Measurements from ENCODE around the gene TBATA. TPM values are rescaled to one million over a fixed set of nuclear protein-coding genes. Genes with fewer than 3 reads are reported as not detected.
A peak's percentile ranks its signal among the peaks of the same experiment; 100 is the strongest.

The TBATA gene
- polyA plus RNA-seq, 3 donors, result not detected

GRCh38 chr10:70786799-70787415 lies 1.7 kb upstream of the TBATA start:
- Histone ChIP-seq H3K4me1 (ENCODE audit: control insufficient read depth in 1 of 2, insufficient read depth in 2 of 2, low read length in 2 of 2) (peaks cover 14 to 17% of the 10 kb centered on the region in 2 donors), H3K4me2 (replicated peaks; ENCODE audit: extremely low read depth, low read length, poor library complexity, severe bottlenecking) (no peak overlapping the region), H3K4me3 (replicated peaks in 1 of 3; ENCODE audit: low read depth in 2 of 3, low read length in 3 of 3) (no peak overlapping the region), H4K20me1 (ENCODE audit: insufficient read depth, low read length) (no peaks in the 10 kb centered on the region), H3K36me3 (replicated peaks in 1 of 2; ENCODE audit: control insufficient read depth in 1 of 2, insufficient read depth in 2 of 2, low read length in 2 of 2) (no peaks in the 10 kb centered on the region), H3K27ac (ENCODE audit: low read depth in 1 of 2, low read length in 2 of 2) (no peak overlapping the region), H2AFZ (ENCODE audit: insufficient read depth, low read depth, low read length, poor library complexity, severe bottlenecking) (peak overlapping the region; percentile 43), H3K9ac (ENCODE audit: insufficient read depth, low read length, poor library complexity, severe bottlenecking) (no peak overlapping the region), H3K27me3 (ENCODE audit: control insufficient read depth in 2 of 2, insufficient read depth in 2 of 2, low read length in 2 of 2) (no peaks in the 10 kb centered on the region), H3K79me2 (ENCODE audit: insufficient read depth, low read length) (no peaks in the 10 kb centered on the region), H3K9me3 (replicated peaks in 1 of 2; ENCODE audit: control insufficient read depth in 1 of 2, insufficient read depth in 1 of 2, low read length in 2 of 2) (no peaks in the 10 kb centered on the region)
- TF ChIP-seq CTCF (IDR thresholded peaks at IDR 0.05), result no peak
- peak in 1 of 3 donors; percentile 46 for DNase-seq
- Mint-ChIP-seq H3K27ac (peak overlapping the region in 1 of 7 donors; percentile 43), H3K4me3 (no peak overlapping the region), H3K36me3 (no peaks in the 10 kb centered on the region), H3K9me3 (no peaks in the 10 kb centered on the region), H3K27me3 (ENCODE audit: low read depth in 3 of 3) (peaks cover 2 to 11% (median 3%) of the 10 kb centered on the region in 3 donors), H3K4me1 (peaks cover 20% of the 10 kb centered on the region)
- WGBS (ENCODE audit: insufficient coverage), result 0% methylated on average over 1 of the region's 5 CpGs
- intact Hi-C loops (cut with micrococcal nuclease), result no loop called here

GRCh38 chr10:70784471-70784870 lies 706 bp downstream of the TBATA start:
- no peak overlapping the region for H3K4me3 ChIP-seq (replicated peaks in 1 of 3; ENCODE audit: low read depth in 2 of 3, low read length in 3 of 3)
- H4K20me1 ChIP-seq (ENCODE audit: insufficient read depth, low read length), result no peaks in the 10 kb centered on the region
- H3K36me3 Mint-ChIP-seq, result no peaks in the 10 kb centered on the region
- H2AFZ ChIP-seq (ENCODE audit: insufficient read depth, low read depth, low read length, poor library complexity, severe bottlenecking), result no peak overlapping the region
- H3K4me2 ChIP-seq (replicated peaks; ENCODE audit: extremely low read depth, low read length, poor library complexity, severe bottlenecking), result no peak overlapping the region
- no peak overlapping the region for H3K27ac ChIP-seq (ENCODE audit: low read depth in 1 of 2, low read length in 2 of 2)
- H3K27me3 Mint-ChIP-seq (ENCODE audit: low read depth in 3 of 3), result peaks cover 2 to 5% (median 2%) of the 10 kb centered on the region in 3 donors
- WGBS (ENCODE audit: insufficient coverage), result 0% methylated on average over 1 of the region's 2 CpGs
- no peak for TF ChIP-seq CTCF (IDR thresholded peaks at IDR 0.05)
- H3K79me2 ChIP-seq (ENCODE audit: insufficient read depth, low read length), result no peaks in the 10 kb centered on the region
- H3K36me3 ChIP-seq (replicated peaks in 1 of 2; ENCODE audit: control insufficient read depth in 1 of 2, insufficient read depth in 2 of 2, low read length in 2 of 2), result no peaks in the 10 kb centered on the region
- peaks cover 29% of the 10 kb centered on the region for H3K4me1 Mint-ChIP-seq
- H3K27ac Mint-ChIP-seq, result peak overlapping the region in 1 of 7 donors; percentile 72
- DNase-seq, result peak in 1 of 3 donors; percentile 42
- no peak overlapping the region for H3K9ac ChIP-seq (ENCODE audit: insufficient read depth, low read length, poor library complexity, severe bottlenecking)
- intact Hi-C loops (cut with micrococcal nuclease), result no loop called here
- peaks cover 26 to 28% of the 10 kb centered on the region in 2 donors for H3K4me1 ChIP-seq (ENCODE audit: control insufficient read depth in 1 of 2, insufficient read depth in 2 of 2, low read length in 2 of 2)
- H3K9me3 Mint-ChIP-seq, result no peaks in the 10 kb centered on the region
- H3K27me3 ChIP-seq (ENCODE audit: control insufficient read depth in 2 of 2, insufficient read depth in 2 of 2, low read length in 2 of 2), result no peaks in the 10 kb centered on the region
- peak overlapping the region in 1 of 2 donors; percentile 15 for H3K4me3 Mint-ChIP-seq
- no peaks in the 10 kb centered on the region for H3K9me3 ChIP-seq (replicated peaks in 1 of 2; ENCODE audit: control insufficient read depth in 1 of 2, insufficient read depth in 1 of 2, low read length in 2 of 2)
